Measurements from ENCODE around the gene POF1B. TPM values are rescaled to one million over a fixed set of nuclear protein-coding genes. Genes with fewer than 3 reads are reported as not detected.

POF1B gene
- total and polyA plus RNA-seq, 7 donors = 0.66 to 69.4 (median 12.0) TPM; not detected in 1

- no peak for DNase-seq
- H3K27ac ChIP-seq = no peak overlapping the region
- H3K27me3 ChIP-seq = no peaks in the 10 kb centered on the region
- no peak overlapping the region for H3K4me3 ChIP-seq
- H3K4me1 ChIP-seq = no peaks in the 10 kb centered on the region
- intact Hi-C loops (cut with DNase I) = no loop called here
- no peaks in the 10 kb centered on the region for H3K36me3 ChIP-seq
- 9 to 32% methylated on average over 1 of the region's 1 CpG for WGBS, 2 donors
- no peaks in the 10 kb centered on the region for H3K9me3 ChIP-seq
- no peak for TF ChIP-seq CTCF (IDR thresholded peaks at IDR 0.05)
- no peak for TF ChIP-seq EP300 (IDR thresholded peaks at IDR 0.05)
- no peak for TF ChIP-seq POLR2AphosphoS5 (IDR thresholded peaks at IDR 0.05)
- TF ChIP-seq POLR2A (IDR thresholded peaks at IDR 0.05) = no peak
Observed at GRCh38 chrX:85391185-85391877, 11.9 kb upstream of the POF1B start.

GRCh38 chrX:85381602-85382001 lies 2.1 kb upstream of the POF1B start:
- TF ChIP-seq POLR2AphosphoS5 (IDR thresholded peaks at IDR 0.05) (no peak), EP300 (IDR thresholded peaks at IDR 0.05) (no peak), CTCF (IDR thresholded peaks at IDR 0.05) (no peak), POLR2A (IDR thresholded peaks at IDR 0.05) (no peak)
- H3K4me1 ChIP-seq = no peaks in the 10 kb centered on the region
- no peak for DNase-seq
- H3K4me3 ChIP-seq = no peak overlapping the region
- no peak overlapping the region for H3K27ac ChIP-seq
- WGBS, 2 donors = 87 to 95% methylated on average over 3 of the region's 3 CpGs
- intact Hi-C loops (cut with DNase I) = no loop called here
- H3K27me3 ChIP-seq = no peaks in the 10 kb centered on the region
- no peaks in the 10 kb centered on the region for H3K9me3 ChIP-seq
- H3K36me3 ChIP-seq = no peaks in the 10 kb centered on the region

GRCh38 chrX:85378461-85378860 lies 1.0 kb downstream of the POF1B start:
- Histone ChIP-seq H3K4me3 (no peak overlapping the region), H3K27me3 (no peaks in the 10 kb centered on the region), H3K27ac (no peak overlapping the region), H3K9me3 (no peaks in the 10 kb centered on the region), H3K4me1 (no peaks in the 10 kb centered on the region), H3K36me3 (no peaks in the 10 kb centered on the region)
- WGBS, 2 donors = 11 to 51% methylated on average over 2 of the region's 2 CpGs
- DNase-seq = no peak
- TF ChIP-seq POLR2AphosphoS5 (IDR thresholded peaks at IDR 0.05) (no peak), CTCF (IDR thresholded peaks at IDR 0.05) (no peak), EP300 (IDR thresholded peaks at IDR 0.05) (no peak), POLR2A (IDR thresholded peaks at IDR 0.05) (no peak)
- intact Hi-C loops (cut with DNase I) = no loop called here

GRCh38 chrX:85375333-85375738 lies 4.1 kb downstream of the POF1B start:
- no peaks in the 10 kb centered on the region for H3K27me3 ChIP-seq
- TF ChIP-seq POLR2A (IDR thresholded peaks at IDR 0.05) = no peak
- TF ChIP-seq POLR2AphosphoS5 (IDR thresholded peaks at IDR 0.05) = no peak
- no peak for TF ChIP-seq CTCF (IDR thresholded peaks at IDR 0.05)
- TF ChIP-seq EP300 (IDR thresholded peaks at IDR 0.05) = no peak
- H3K4me3 ChIP-seq = no peak overlapping the region
- H3K36me3 ChIP-seq = no peaks in the 10 kb centered on the region
- H3K9me3 ChIP-seq = no peaks in the 10 kb centered on the region
- intact Hi-C loops (cut with DNase I) = no loop called here
- no peak overlapping the region for H3K27ac ChIP-seq
- WGBS, 2 donors = 5 to 33% methylated on average over 5 of the region's 5 CpGs
- no peaks in the 10 kb centered on the region for H3K4me1 ChIP-seq
- DNase-seq = no peak

All from sigmoid colon (tissue), 7 donors.